CD4-positive, alpha-beta memory T cell (primary cell): Measurements from ENCODE around the gene GFOD2. TPM values are rescaled to one million over a fixed set of nuclear protein-coding genes. Genes with fewer than 3 reads are reported as not detected.

Experiments used
- CTCF ChIA-PET: fragments of 350-600 bp; sonication (Branson Sonifier 250); formaldehyde crosslinking; loops from one replicate; lab custom pipeline; 2021; ENCODE audit warnings: inconsistent platforms; ENCODE audit not compliant: partially characterized antibody; lab: Charles Lee
- POLR2A ChIA-PET: fragments of 350-600 bp; sonication (Branson Sonifier 250); formaldehyde crosslinking; loops from one replicate; lab custom pipeline; 2021; ENCODE audit not compliant: partially characterized antibody; lab: Charles Lee
- DNase-seq, 5 donors: peaks; one replicate each; pipeline versions ENCODE4 v3.0.0 to v3.0.0-alpha.2; 2020 to 2022; ENCODE audit warnings: mixed read lengths in 1 of 5
- H3K27ac ChIP-seq: one replicate; pipeline ENCODE4 v1.7.0; 2013; ENCODE audit warnings: low read depth, low read length
- H3K27me3 ChIP-seq: 2 replicates; pipeline ENCODE4 v1.7.0; 2013; ENCODE audit warnings: mild to moderate bottlenecking, low read length, moderate library complexity; ENCODE audit not compliant: insufficient read depth
- H3K36me3 ChIP-seq: 2 replicates; pipeline ENCODE4 v1.7.0; 2013; ENCODE audit warnings: mild to moderate bottlenecking, low read length, moderate library complexity; ENCODE audit not compliant: insufficient read depth
- H3K4me1 ChIP-seq: 2 replicates; pipeline ENCODE4 v1.7.0; 2013; ENCODE audit warnings: mild to moderate bottlenecking, low read length, moderate library complexity; ENCODE audit not compliant: insufficient read depth
- H3K4me3 ChIP-seq, 2 donors: one replicate each; pipeline ENCODE4 v1.7.0; 2013; ENCODE audit warnings: low read length in 2 of 2, mild to moderate bottlenecking in 1 of 2
- H3K9me3 ChIP-seq, 2 donors: one replicate each; pipeline ENCODE4 v1.7.0; 2013; ENCODE audit warnings: low read length in 2 of 2, control low read depth in 1 of 2; ENCODE audit not compliant: control insufficient read depth in 1 of 2
- H3K27ac Mint-ChIP-seq, 7 donors: one replicate each; pipeline ENCODE4 v1.8.0; 2020 to 2021; ENCODE audit warnings: mixed read lengths in 7 of 7, mild to moderate bottlenecking in 6 of 7, inconsistent platforms in 3 of 7, moderate library complexity in 3 of 7
- H3K27me3 Mint-ChIP-seq, 2 donors: one replicate each; pipeline ENCODE4 v1.8.0; 2020 to 2021; ENCODE audit warnings: mixed read lengths in 2 of 2
- H3K36me3 Mint-ChIP-seq, 2 donors: one replicate each; pipeline ENCODE4 v1.8.0; 2020 to 2021; ENCODE audit warnings: mixed read lengths in 2 of 2, inconsistent platforms in 1 of 2, mild to moderate bottlenecking in 1 of 2
- H3K4me1 Mint-ChIP-seq, 4 donors: one replicate each; pipeline ENCODE4 v1.8.0; 2020 to 2021; ENCODE audit warnings: mixed read lengths in 4 of 4, mild to moderate bottlenecking in 1 of 4
- H3K4me3 Mint-ChIP-seq, 8 donors: one replicate each; pipeline ENCODE4 v1.8.0; 2020 to 2021; ENCODE audit warnings: mixed read lengths in 8 of 8, mild to moderate bottlenecking in 7 of 8, moderate library complexity in 6 of 8, inconsistent platforms in 3 of 8
- H3K9me3 Mint-ChIP-seq, 8 donors: one replicate each; pipeline ENCODE4 v1.8.0; 2020 to 2021; ENCODE audit warnings: mixed read lengths in 8 of 8, mild to moderate bottlenecking in 5 of 8, inconsistent platforms in 3 of 8, moderate library complexity in 1 of 8
- intact Hi-C: fragments of 100-400 bp; cut with micrococcal nuclease; formaldehyde crosslinking; loops from one replicate; pipeline ENCODE4 v1.15.1; 2023
- polyA plus RNA-seq, 2 donors: library from polyadenylated mRNA; unstranded; fragments of 300-500 nt; fragmentation: Illumina TruSeq; gene quantifications; one replicate each; pipeline ENCODE4 v1.2.3, GENCODE V29; 2021
- total RNA-seq, 2 experiments: library from RNA; stranded (reverse); gene quantifications; one replicate each; pipeline ENCODE4 v1.2.3, GENCODE V29; 2021

Gene GFOD2
- total and polyA plus RNA-seq, 4 experiments from 2014 or later: 10.8 to 19.8 (median 18.6) TPM

DNA sequence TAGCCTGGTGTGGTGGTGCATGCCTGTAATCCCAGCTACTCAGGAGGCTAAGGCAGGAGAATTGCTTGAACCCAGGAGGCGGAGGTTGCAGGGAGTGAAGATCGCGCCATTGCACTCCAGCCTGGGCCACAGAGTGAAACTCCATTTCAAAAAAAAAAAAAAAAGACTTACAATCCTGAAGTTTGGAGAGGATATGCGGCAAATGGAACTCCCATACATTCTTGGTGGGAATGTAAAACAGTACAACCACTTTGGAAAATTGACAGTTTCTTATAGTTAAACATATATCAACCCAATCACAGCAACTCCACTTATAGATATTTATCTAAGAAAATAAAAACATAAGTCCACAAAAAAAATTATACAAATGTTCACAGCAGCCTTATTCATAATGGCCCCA is 11.9 kb downstream of the GFOD2 start:
- Mint-ChIP-seq H3K4me3 (no peak overlapping the region), H3K9me3 (no peaks in the 10 kb centered on the region), H3K27me3 (no peaks in the 10 kb centered on the region), H3K4me1 (peaks cover 23 to 52% (median 37%) of the 10 kb centered on the region in 4 donors), H3K27ac (no peak overlapping the region), H3K36me3 (peaks cover 6 to 8% of the 10 kb centered on the region in 2 donors)
- Histone ChIP-seq H3K9me3 (no peaks in the 10 kb centered on the region), H3K27me3 (no peaks in the 10 kb centered on the region), H3K4me3 (no peak overlapping the region), H3K27ac (no peak overlapping the region), H3K36me3 (no peaks in the 10 kb centered on the region), H3K4me1 (peaks cover 20% of the 10 kb centered on the region)
- no peak for DNase-seq
- CTCF ChIA-PET: no interaction called here
- intact Hi-C loops: no loop called here
- POLR2A ChIA-PET: interaction anchor here (1.8 kb wide), 1 partner anchor 12 kb away, joined by 7 read pairs; the partner anchor contains the start of gene GFOD2

DNA sequence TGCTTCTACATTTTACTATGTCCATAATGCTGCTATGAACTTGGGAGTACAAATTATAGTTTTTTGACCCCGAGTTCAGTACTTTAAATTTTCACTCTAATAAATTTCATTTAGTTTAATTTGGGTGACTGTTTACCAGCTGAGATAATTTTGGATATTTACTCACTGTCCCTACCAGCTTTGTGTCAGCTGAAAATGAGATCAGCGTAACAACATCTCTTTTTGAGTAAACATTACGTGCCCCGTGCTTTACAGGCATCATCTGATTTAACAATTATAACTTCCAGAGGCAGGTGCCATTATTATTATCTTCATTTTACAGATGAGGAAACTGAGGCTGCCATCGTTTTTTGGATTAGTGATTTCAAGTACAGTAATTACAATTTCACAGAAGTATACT is 15.0 kb downstream of the GFOD2 start:
- Histone ChIP-seq H3K27me3 (no peaks in the 10 kb centered on the region), H3K4me1 (peaks cover 20% of the 10 kb centered on the region), H3K4me3 (no peak overlapping the region), H3K9me3 (no peaks in the 10 kb centered on the region), H3K36me3 (no peaks in the 10 kb centered on the region), H3K27ac (no peak overlapping the region)
- Mint-ChIP-seq H3K9me3 (no peaks in the 10 kb centered on the region), H3K4me3 (peak overlapping the region in 4 of 8 donors; percentile 16 to 69 (median 22)), H3K4me1 (peaks cover 17 to 38% (median 28%) of the 10 kb centered on the region in 4 donors), H3K27me3 (no peaks in the 10 kb centered on the region), H3K36me3 (no peaks in the 10 kb centered on the region), H3K27ac (peak overlapping the region in 5 of 7 donors; percentile 42 to 92 (median 89))
- intact Hi-C loops: no loop called here
- ChIA-PET CTCF (interaction anchor here (1.0 kb wide), 1 partner anchor 130 kb away, joined by 3 read pairs; no protein-coding TSS in a partner anchor), POLR2A (interaction anchor here (1.3 kb wide), 1 partner anchor 15 kb away, joined by 6 read pairs; the partner anchor contains the start of gene GFOD2)
- DNase-seq: no peak

DNA sequence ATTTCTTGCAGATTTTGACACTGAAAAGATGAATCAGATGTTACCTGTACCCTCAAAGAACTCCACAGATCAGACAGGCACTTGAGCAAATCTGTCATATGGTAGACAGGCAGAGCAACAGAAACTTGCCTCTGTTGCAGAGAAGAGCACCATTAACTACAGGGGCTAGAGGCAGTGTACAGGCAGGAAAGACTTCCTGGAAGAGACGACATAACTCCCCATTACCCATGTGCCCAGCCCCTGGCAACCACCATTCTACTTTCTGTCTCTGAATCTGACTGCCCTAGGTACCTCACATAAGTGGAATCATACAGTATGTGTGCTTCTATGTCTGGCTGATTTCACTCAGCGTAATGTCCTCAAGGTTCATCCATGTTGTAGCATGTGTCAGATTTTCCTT is 15.5 kb downstream of the GFOD2 start:
- Histone ChIP-seq H3K36me3 (no peaks in the 10 kb centered on the region), H3K4me3 (no peak overlapping the region), H3K27me3 (no peaks in the 10 kb centered on the region), H3K4me1 (peaks cover 20% of the 10 kb centered on the region), H3K9me3 (no peaks in the 10 kb centered on the region), H3K27ac (no peak overlapping the region)
- ChIA-PET POLR2A (interaction anchor here (1.3 kb wide), 1 partner anchor 16 kb away, joined by 6 read pairs; the partner anchor contains the start of gene GFOD2), CTCF (no interaction called here)
- Mint-ChIP-seq H3K27ac (peak overlapping the region; percentile 35 to 92 (median 78)), H3K27me3 (no peaks in the 10 kb centered on the region), H3K36me3 (peaks cover 1 to 2% of the 10 kb centered on the region in 2 donors), H3K4me3 (peak overlapping the region in 7 of 8 donors; percentile 16 to 69 (median 35)), H3K9me3 (peaks cover 0 to 1% (median 0%) of the 10 kb centered on the region in 8 donors), H3K4me1 (peaks cover 17 to 36% (median 28%) of the 10 kb centered on the region in 4 donors)
- DNase-seq: peak in 3 of 5 donors; percentile 9 to 15 (median 14)
- intact Hi-C loops: no loop called here

DNA sequence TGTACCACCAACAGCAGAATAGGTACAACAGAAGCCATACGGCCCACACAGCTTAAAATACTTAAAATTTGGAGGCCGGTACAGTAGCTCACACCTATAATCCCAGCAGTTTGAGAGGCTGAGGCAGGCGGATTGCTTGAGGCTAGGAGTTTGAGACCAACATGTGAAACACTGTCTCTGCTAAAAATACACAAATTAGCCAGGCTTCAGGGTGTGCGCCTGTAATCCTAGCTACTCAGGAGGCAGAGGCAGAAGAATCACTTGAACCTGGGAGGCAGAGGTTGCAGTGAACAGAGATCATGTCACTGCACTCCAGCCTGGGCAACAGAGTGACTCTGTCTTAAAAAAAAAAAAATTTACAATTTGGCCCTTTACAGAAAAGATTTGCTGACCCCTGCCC is 17.0 kb downstream of the GFOD2 start:
- no peak for DNase-seq
- Histone ChIP-seq H3K4me1 (peaks cover 20% of the 10 kb centered on the region), H3K36me3 (no peaks in the 10 kb centered on the region), H3K4me3 (no peak overlapping the region), H3K27ac (no peak overlapping the region), H3K9me3 (no peaks in the 10 kb centered on the region), H3K27me3 (no peaks in the 10 kb centered on the region)
- intact Hi-C loops: no loop called here
- H3K4me1 Mint-ChIP-seq: peaks cover 13 to 34% (median 27%) of the 10 kb centered on the region in 4 donors
- H3K36me3 Mint-ChIP-seq: peaks cover 10 to 14% of the 10 kb centered on the region in 2 donors
- CTCF ChIA-PET: interaction anchor here (0.7 kb wide), 1 partner anchor 68 kb away, joined by 3 read pairs; no protein-coding TSS in a partner anchor
- H3K27ac Mint-ChIP-seq: peak overlapping the region in 1 of 7 donors; percentile 15
- H3K4me3 Mint-ChIP-seq: no peak overlapping the region
- POLR2A ChIA-PET: interaction anchor here (1.2 kb wide), 1 partner anchor 17 kb away, joined by 3 read pairs; the partner anchor contains the start of gene GFOD2
- no peaks in the 10 kb centered on the region for H3K27me3 Mint-ChIP-seq
- peaks cover 0 to 2% (median 0%) of the 10 kb centered on the region in 8 donors for H3K9me3 Mint-ChIP-seq

DNA sequence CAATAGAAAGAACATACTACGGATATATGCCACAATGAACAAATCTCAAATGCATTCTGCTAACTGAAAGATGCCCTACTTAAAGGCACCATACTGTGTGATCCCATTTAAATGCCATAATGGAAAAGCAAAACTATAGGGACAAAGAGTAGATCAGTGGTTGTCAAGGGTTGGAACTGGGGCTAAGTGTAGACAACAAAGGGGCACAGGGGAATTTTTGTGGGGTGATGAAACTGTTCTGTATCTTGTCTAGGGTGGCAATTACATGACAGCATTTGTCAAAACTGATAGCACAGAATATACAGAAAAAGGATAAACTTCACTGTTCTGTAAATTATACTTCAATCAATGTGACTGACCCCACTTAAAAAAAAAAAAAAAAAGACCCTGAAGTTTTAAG is 17.7 kb downstream of the GFOD2 start:
- peaks cover 11 to 14% of the 10 kb centered on the region in 2 donors for H3K36me3 Mint-ChIP-seq
- intact Hi-C loops: no loop called here
- no peak overlapping the region for H3K4me3 Mint-ChIP-seq
- peak overlapping the region in 3 of 7 donors; percentile 1 to 80 (median 70) for H3K27ac Mint-ChIP-seq
- H3K4me3 ChIP-seq: no peak overlapping the region
- ChIA-PET POLR2A (interaction anchor here (1.2 kb wide), 1 partner anchor 17 kb away, joined by 3 read pairs; the partner anchor contains the start of gene GFOD2), CTCF (no interaction called here)
- H3K9me3 Mint-ChIP-seq: peaks cover 0 to 2% (median 0%) of the 10 kb centered on the region in 8 donors
- no peak for DNase-seq
- H3K9me3 ChIP-seq: no peaks in the 10 kb centered on the region
- H3K4me1 ChIP-seq: peaks cover 20% of the 10 kb centered on the region
- H3K27me3 ChIP-seq: no peaks in the 10 kb centered on the region
- H3K4me1 Mint-ChIP-seq: peaks cover 13 to 33% (median 26%) of the 10 kb centered on the region in 4 donors
- no peaks in the 10 kb centered on the region for H3K36me3 ChIP-seq
- H3K27me3 Mint-ChIP-seq: no peaks in the 10 kb centered on the region
- no peak overlapping the region for H3K27ac ChIP-seq

DNA sequence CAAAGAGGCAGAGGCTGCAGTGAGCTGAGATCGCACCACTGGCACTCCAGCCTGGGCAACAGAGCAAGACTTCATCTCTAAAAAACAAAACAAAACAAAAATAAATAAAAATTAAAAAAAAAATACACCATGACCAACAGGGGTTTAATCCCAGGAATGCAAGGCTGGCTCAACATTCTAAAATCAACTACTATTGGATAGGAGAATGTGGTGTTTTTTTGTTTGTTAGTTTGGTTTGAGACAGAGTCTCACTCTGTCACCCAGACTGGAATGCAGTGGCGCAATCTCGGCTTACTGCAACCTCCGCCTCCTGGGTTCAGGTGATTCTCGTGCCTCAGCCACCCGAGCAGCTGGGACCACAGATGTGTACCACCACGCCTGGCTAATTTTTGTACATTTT is 19.9 kb downstream of the GFOD2 start:
- no peaks in the 10 kb centered on the region for H3K27me3 ChIP-seq
- peaks cover 0 to 2% (median 0%) of the 10 kb centered on the region in 8 donors for H3K9me3 Mint-ChIP-seq
- no peak overlapping the region for H3K4me3 Mint-ChIP-seq
- ChIA-PET CTCF (no interaction called here), POLR2A (no interaction called here)
- DNase-seq: no peak
- no peak overlapping the region for H3K27ac Mint-ChIP-seq
- peaks cover 15 to 19% (median 18%) of the 10 kb centered on the region in 4 donors for H3K4me1 Mint-ChIP-seq
- no peak overlapping the region for H3K27ac ChIP-seq
- peaks cover 11 to 14% of the 10 kb centered on the region in 2 donors for H3K36me3 Mint-ChIP-seq
- H3K4me1 ChIP-seq: peaks cover 18% of the 10 kb centered on the region
- intact Hi-C loops: no loop called here
- no peaks in the 10 kb centered on the region for H3K36me3 ChIP-seq
- no peaks in the 10 kb centered on the region for H3K9me3 ChIP-seq
- H3K4me3 ChIP-seq: no peak overlapping the region
- H3K27me3 Mint-ChIP-seq: no peaks in the 10 kb centered on the region

DNA sequence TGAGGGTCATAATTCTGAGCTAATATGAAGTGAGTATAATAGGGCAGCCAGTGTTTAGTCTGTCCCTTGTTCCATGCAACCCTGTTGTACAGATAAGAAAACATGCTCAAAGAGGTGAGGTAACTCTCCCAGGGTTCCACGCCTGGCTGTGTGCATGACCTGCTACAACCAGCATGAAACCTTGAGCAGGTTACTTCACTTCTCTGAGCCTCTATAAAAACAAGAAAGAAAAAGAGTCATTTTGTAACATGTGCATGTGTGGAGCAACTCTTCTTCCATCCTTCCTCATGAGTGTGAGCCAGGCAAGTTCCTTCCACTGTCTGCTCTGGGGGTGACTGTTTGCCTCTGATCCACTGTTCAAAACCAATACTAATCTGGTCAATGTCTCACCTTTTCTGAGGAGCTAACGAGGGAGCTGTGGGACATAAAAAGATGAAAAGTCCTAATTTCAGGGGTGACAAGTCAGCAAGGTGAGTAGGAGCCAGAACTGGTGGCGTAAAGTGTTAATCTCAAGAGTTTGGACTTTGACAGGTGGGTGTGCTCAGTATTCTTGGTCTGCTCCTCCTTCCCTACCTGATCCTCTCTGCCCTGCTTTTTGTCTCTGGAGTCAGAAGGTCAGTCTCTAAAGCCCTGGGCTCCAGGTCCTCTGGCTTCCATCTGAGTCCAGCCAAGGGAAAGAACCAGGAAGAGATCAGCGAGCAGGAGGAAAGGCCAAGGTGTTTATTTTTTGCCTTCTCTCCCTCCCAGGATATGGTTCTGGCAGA is 21.5 kb downstream of the GFOD2 start:
- H3K4me3 ChIP-seq: no peak overlapping the region
- H3K4me1 Mint-ChIP-seq: peaks cover 5 to 10% (median 6%) of the 10 kb centered on the region in 4 donors
- CTCF ChIA-PET: no interaction called here
- no peaks in the 10 kb centered on the region for H3K27me3 Mint-ChIP-seq
- H3K36me3 Mint-ChIP-seq: peaks cover 11 to 14% of the 10 kb centered on the region in 2 donors
- POLR2A ChIA-PET: interaction anchor here (0.6 kb wide), 1 partner anchor 18 kb away, joined by 3 read pairs; no protein-coding TSS in a partner anchor
- no peak for DNase-seq
- no peaks in the 10 kb centered on the region for H3K9me3 ChIP-seq
- peak overlapping the region in 1 of 7 donors; percentile 22 for H3K27ac Mint-ChIP-seq
- H3K27me3 ChIP-seq: no peaks in the 10 kb centered on the region
- no peaks in the 10 kb centered on the region for H3K36me3 ChIP-seq
- peaks cover 1% of the 10 kb centered on the region for H3K4me1 ChIP-seq
- peaks cover 0 to 2% (median 0%) of the 10 kb centered on the region in 8 donors for H3K9me3 Mint-ChIP-seq
- H3K4me3 Mint-ChIP-seq: no peak overlapping the region
- H3K27ac ChIP-seq: no peak overlapping the region
- intact Hi-C loops: no loop called here
